Measurements from ENCODE around the gene OR6V1.

GRCh38 chr7:143002898-143003297 lies 49.2 kb upstream of the OR6V1 start:
- TF ChIP-seq POLR2A (IDR thresholded peaks at IDR 0.05) (no peak), CTCF (IDR thresholded peaks at IDR 0.05) (no peak), POLR2AphosphoS5 (IDR thresholded peaks at IDR 0.05) (no peak)

All from stomach (tissue), 4 donors.